Panc1 (cell line): ENCODE data around the gene ATF3. TPM values are rescaled to one million over a fixed set of nuclear protein-coding genes. Genes with fewer than 3 reads are reported as not detected.

Experiments
- ATAC-seq: fragments of 200-7000 bp; cut with Tn5 transposase; 2 replicates; pipeline ENCODE4 v1.9.1; 2020; ENCODE audit warnings: mild to moderate bottlenecking, moderate library complexity
- BruUV-seq: library from RNA; stranded (reverse); fragments of 400-500 nt; replicated peaks from 2 replicates; lab custom pipeline; 2021; lab: Mats Ljungman, UMichigan
- CTCF ChIA-PET: fragments of 300-600 bp; sonication (Branson Sonifier 250); formaldehyde crosslinking; loops from one replicate; lab custom pipeline; 2022; ENCODE audit warnings: antibody characterized with exemption; lab: Charles Lee
- POLR2A ChIA-PET: fragments of 300-600 bp; sonication (Branson Sonifier 250); formaldehyde crosslinking; loops from one replicate; lab custom pipeline; 2022; ENCODE audit warnings: antibody characterized with exemption; lab: Charles Lee
- DNase-seq: peaks from one replicate; pipeline ENCODE4 v3.0.0-alpha.2; 2010; ENCODE audit warnings: low read depth, low spot score
- H3K27ac ChIP-seq: 2 replicates; pipeline ENCODE4 v1.5.1; 2011; ENCODE audit warnings: mild to moderate bottlenecking, low read length, inconsistent platforms
- H3K27me3 ChIP-seq: fragments of 200-500 bp; sonication (Bioruptor generic); 2 replicates; pipeline ENCODE4 v1.6.0; 2014; ENCODE audit warnings: low read length, inconsistent platforms; ENCODE audit not compliant: control insufficient read depth, insufficient read depth
- H3K36me3 ChIP-seq: fragments of 200-500 bp; sonication (Bioruptor generic); 2 replicates; pipeline ENCODE4 v1.5.1; 2014; ENCODE audit warnings: inconsistent platforms, mild to moderate bottlenecking, low read length, moderate library complexity; ENCODE audit not compliant: control insufficient read depth, insufficient read depth
- H3K4me1 ChIP-seq: 2 replicates; pipeline ENCODE4 v1.5.1; 2011; ENCODE audit warnings: inconsistent platforms, mild to moderate bottlenecking, low read length, moderate library complexity; ENCODE audit not compliant: control insufficient read depth, insufficient read depth
- H3K4me3 ChIP-seq, 2 experiments: 2 replicates each; pipeline ENCODE4 v1.5.1; 2011 to 2012; ENCODE audit warnings: low read depth in 2 of 2, low read length in 2 of 2, mild to moderate bottlenecking in 2 of 2, inconsistent platforms in 1 of 2, moderate library complexity in 1 of 2
- H3K9me3 ChIP-seq: fragments of 200-500 bp; sonication (Bioruptor generic); 2 replicates; pipeline ENCODE4 v1.5.1; 2014; ENCODE audit warnings: low read depth, mild to moderate bottlenecking, inconsistent platforms, low read length, moderate library complexity; ENCODE audit not compliant: control insufficient read depth, insufficient read depth
- CTCF ChIP-seq: fragments of 450-650 bp; IDR thresholded peaks from 2 replicates; pipeline ENCODE4 v1.5.1; 2017; ENCODE audit warnings: mild to moderate bottlenecking
- POLR2AphosphoS5 ChIP-seq: IDR thresholded peaks from 2 replicates; pipeline ENCODE4 v1.6.1; 2012; ENCODE audit warnings: mild to moderate bottlenecking, low read depth, low read length, moderate library complexity
- REST ChIP-seq, 2 experiments: IDR thresholded peaks; 2 replicates each; pipeline ENCODE4 v1.6.1; 2011 to 2012; ENCODE audit warnings: low read depth in 2 of 2, control low read depth in 1 of 2, low read length in 1 of 2, mild to moderate bottlenecking in 1 of 2, moderate library complexity in 1 of 2; ENCODE audit not compliant: insufficient read depth in 1 of 2
- SIN3A ChIP-seq: IDR thresholded peaks from 2 replicates; pipeline ENCODE4 v1.6.1; 2012; ENCODE audit warnings: low read depth, mild to moderate bottlenecking, low read length, moderate library complexity, borderline replicate concordance; ENCODE audit not compliant: insufficient read depth
- TCF7L2 ChIP-seq: IDR thresholded peaks from 2 replicates; pipeline ENCODE4 v1.6.1; 2011; ENCODE audit warnings: mild to moderate bottlenecking, low read depth, low read length, inconsistent platforms
- in situ Hi-C: cut with HindIII; loops from 2 replicates; pipeline ENCODE4 v1.10.0; 2016; ENCODE audit warnings: low sequenced_read_pairs, low pct_unique_long_range_greater_than_20kb
- intact Hi-C: fragments of 100-400 bp; cut with micrococcal nuclease; formaldehyde crosslinking; loops from one replicate; pipeline ENCODE4 v1.10.0; 2022; ENCODE audit not compliant: unreplicated experiment
- total RNA-seq: library from RNA; stranded (reverse); gene quantifications from one replicate; pipeline ENCODE4 v1.2.1, GENCODE V29; 2021; ENCODE audit not compliant: unreplicated experiment

The ATF3 gene
- total RNA-seq, 1 experiment from 2014 or later, result 13.3 TPM

GRCh38 chr1:212620293-212620692, 11.7 kb downstream of the ATF3 start:
- POLR2A ChIA-PET, result no interaction called here
- Histone ChIP-seq H3K27ac (no peak overlapping the region), H3K9me3 (no peaks in the 10 kb centered on the region), H3K4me1 (no peaks in the 10 kb centered on the region), H3K36me3 (no peaks in the 10 kb centered on the region), H3K4me3 (no peak overlapping the region), H3K27me3 (no peaks in the 10 kb centered on the region)
- CTCF ChIA-PET, result no interaction called here
- BruUV-seq, result no TSS peak
- in situ Hi-C loops (no loop called here), intact Hi-C loops (no loop called here)
- ATAC-seq (no peak), DNase-seq (no peak)
- TF ChIP-seq POLR2AphosphoS5 (no peak), REST (IDR thresholded peaks at IDR 0.05; ENCODE audit: insufficient read depth in 1 of 2, low read depth in 2 of 2, low read length in 1 of 2) (no peak), TCF7L2 (no peak), SIN3A (no peak), CTCF (no peak)

- Histone ChIP-seq H3K27me3 (no peaks in the 10 kb centered on the region), H3K27ac (no peak overlapping the region), H3K9me3 (no peaks in the 10 kb centered on the region), H3K4me1 (no peaks in the 10 kb centered on the region), H3K4me3 (no peak overlapping the region), H3K36me3 (no peaks in the 10 kb centered on the region)
- intact Hi-C loops (no loop called here), in situ Hi-C loops (no loop called here)
- BruUV-seq, result no TSS peak
- DNase-seq (no peak), ATAC-seq (no peak)
- CTCF ChIA-PET, result no interaction called here
- no peak for TF ChIP-seq SIN3A
- TF ChIP-seq POLR2AphosphoS5, result no peak
- no peak for TF ChIP-seq TCF7L2
- no peak for TF ChIP-seq CTCF
- no peak for TF ChIP-seq REST (IDR thresholded peaks at IDR 0.05; ENCODE audit: insufficient read depth in 1 of 2, low read depth in 2 of 2, low read length in 1 of 2)
- POLR2A ChIA-PET, result no interaction called here
These were observed 12.7 kb downstream of the ATF3 start for GRCh38 chr1:212621043-212621948.
